Embryonic facial prominence (tissue), 1 donor: ENCODE measurements around the gene SLC23A3.

ENCODE experiments used
- DNase-seq: peaks from one replicate; pipeline ENCODE4 v3.0.0-alpha.2; 2016; ENCODE audit errors: extremely low spot score

Gene SLC23A3

GRCh38 chr2:219142329-219142728 lies 27.5 kb downstream of the SLC23A3 start:
- DNase-seq, result no peak

- DNase-seq, result no peak
Measured at GRCh38 chr2:219140722-219141121, 29.1 kb downstream of the SLC23A3 start.

GRCh38 chr2:219133976-219134375 lies 35.9 kb downstream of the SLC23A3 start:
- DNase-seq, result no peak

GRCh38 chr2:219131744-219132143 lies 38.1 kb downstream of the SLC23A3 start:
- DNase-seq, result no peak

GRCh38 chr2:219131327-219131726 lies 38.5 kb downstream of the SLC23A3 start:
- no peak for DNase-seq

- no peak for DNase-seq
Measured at GRCh38 chr2:219129589-219129988, 40.2 kb downstream of the SLC23A3 start.

- no peak for DNase-seq
Measured at GRCh38 chr2:219128396-219128795, 41.4 kb downstream of the SLC23A3 start.

GRCh38 chr2:219127037-219127635 lies 42.7 kb downstream of the SLC23A3 start:
- no peak for DNase-seq

GRCh38 chr2:219126555-219126954 lies 43.3 kb downstream of the SLC23A3 start:
- DNase-seq, result no peak

- no peak for DNase-seq
Measured at GRCh38 chr2:219125886-219126270, 44.0 kb downstream of the SLC23A3 start.

- no peak for DNase-seq
Measured at GRCh38 chr2:219125225-219125885, 44.5 kb downstream of the SLC23A3 start.

GRCh38 chr2:219124381-219125110 lies 45.3 kb downstream of the SLC23A3 start:
- no peak for DNase-seq

GRCh38 chr2:219123356-219124135 lies 46.3 kb downstream of the SLC23A3 start:
- no peak for DNase-seq

- no peak for DNase-seq
Measured at GRCh38 chr2:219122202-219122980, 47.4 kb downstream of the SLC23A3 start.

- DNase-seq, result no peak
Measured at GRCh38 chr2:219120082-219120481, 49.7 kb downstream of the SLC23A3 start.

- DNase-seq, result no peak
Measured at GRCh38 chr2:219119422-219120043, 50.3 kb downstream of the SLC23A3 start.

- DNase-seq, result no peak
Measured at GRCh38 chr2:219118504-219118903, 51.3 kb downstream of the SLC23A3 start.

GRCh38 chr2:219116776-219117646 lies 52.8 kb downstream of the SLC23A3 start:
- no peak for DNase-seq

GRCh38 chr2:219112651-219113338 lies 57.0 kb downstream of the SLC23A3 start:
- no peak for DNase-seq

- no peak for DNase-seq
Measured at GRCh38 chr2:219112062-219112406, 57.8 kb downstream of the SLC23A3 start.
